GM06990 (cell line): Measurements from ENCODE around the gene SHC1.

Experiments
- DNase-seq: peaks from one replicate; pipeline ENCODE4 v3.0.0-alpha.2; 2011; ENCODE audit not compliant: insufficient read length; ENCODE audit errors: extremely low read depth
- H3K27me3 ChIP-seq: replicated peaks from 2 replicates; pipeline ENCODE4 v1.6.0; 2011; ENCODE audit warnings: low read length; ENCODE audit not compliant: control insufficient read depth, insufficient read depth
- H3K36me3 ChIP-seq: 2 replicates; pipeline ENCODE4 v1.5.1; 2011; ENCODE audit warnings: low read length; ENCODE audit not compliant: control insufficient read depth, insufficient read depth
- H3K4me3 ChIP-seq: replicated peaks from 2 replicates; pipeline ENCODE4 v1.5.1; 2011; ENCODE audit warnings: low read depth, mild to moderate bottlenecking, control low read depth, low read length
- CTCF ChIP-seq: IDR thresholded peaks from 2 replicates; pipeline ENCODE4 v1.5.1; 2011; ENCODE audit warnings: low read length, control low read depth, mild to moderate bottlenecking, inconsistent platforms; ENCODE audit not compliant: insufficient read depth, poor library complexity, severe bottlenecking

The SHC1 gene

GRCh38 chr1:154973344-154974101 lies 3.0 kb upstream of the SHC1 start:
- peak; percentile 86 for DNase-seq
- H3K4me3 ChIP-seq: peak overlapping the region; percentile 68
- H3K36me3 ChIP-seq: peaks cover 3% of the 10 kb centered on the region
- peak; percentile 18 for TF ChIP-seq CTCF
- no peaks in the 10 kb centered on the region for H3K27me3 ChIP-seq

- Histone ChIP-seq H3K4me3 (peak overlapping the region; percentile 68), H3K27me3 (no peaks in the 10 kb centered on the region), H3K36me3 (peaks cover 9% of the 10 kb centered on the region)
- no peak for DNase-seq
- no peak for TF ChIP-seq CTCF
Measured at GRCh38 chr1:154972517-154973343, 2.2 kb upstream of the SHC1 start.

- no peaks in the 10 kb centered on the region for H3K27me3 ChIP-seq
- H3K4me3 ChIP-seq: no peak overlapping the region
- H3K36me3 ChIP-seq: peaks cover 14% of the 10 kb centered on the region
- no peak for DNase-seq
- no peak for TF ChIP-seq CTCF
Measured at GRCh38 chr1:154972213-154972516, 1.6 kb upstream of the SHC1 start.

GRCh38 chr1:154971341-154971998 lies 923 bp upstream of the SHC1 start:
- TF ChIP-seq CTCF: no peak
- no peak for DNase-seq
- no peaks in the 10 kb centered on the region for H3K27me3 ChIP-seq
- peaks cover 18% of the 10 kb centered on the region for H3K36me3 ChIP-seq
- peak overlapping the region; percentile 25; the same call in 1 of the 2 replicates for H3K4me3 ChIP-seq

GRCh38 chr1:154969860-154970452 lies 591 bp downstream of the SHC1 start:
- Histone ChIP-seq H3K27me3 (no peaks in the 10 kb centered on the region), H3K4me3 (peak overlapping the region; percentile 39), H3K36me3 (peaks cover 31% of the 10 kb centered on the region)
- no peak for TF ChIP-seq CTCF
- no peak for DNase-seq
